CD4-positive, alpha-beta memory T cell (primary cell): ENCODE measurements around the gene TMPRSS3. TPM values are rescaled to one million over a fixed set of nuclear protein-coding genes. Genes with fewer than 3 reads are reported as not detected.

Experiments
- CTCF ChIA-PET: fragments of 350-600 bp; sonication (Branson Sonifier 250); formaldehyde crosslinking; loops from one replicate; lab custom pipeline; 2021; ENCODE audit warnings: inconsistent platforms; ENCODE audit not compliant: partially characterized antibody; lab: Charles Lee
- POLR2A ChIA-PET: fragments of 350-600 bp; sonication (Branson Sonifier 250); formaldehyde crosslinking; loops from one replicate; lab custom pipeline; 2021; ENCODE audit not compliant: partially characterized antibody; lab: Charles Lee
- DNase-seq, 5 donors: peaks; one replicate each; pipeline versions ENCODE4 v3.0.0 to v3.0.0-alpha.2; 2020 to 2022; ENCODE audit warnings: mixed read lengths in 1 of 5
- H3K27ac ChIP-seq: one replicate; pipeline ENCODE4 v1.7.0; 2013; ENCODE audit warnings: low read depth, low read length
- H3K27me3 ChIP-seq: 2 replicates; pipeline ENCODE4 v1.7.0; 2013; ENCODE audit warnings: mild to moderate bottlenecking, low read length, moderate library complexity; ENCODE audit not compliant: insufficient read depth
- H3K36me3 ChIP-seq: 2 replicates; pipeline ENCODE4 v1.7.0; 2013; ENCODE audit warnings: mild to moderate bottlenecking, low read length, moderate library complexity; ENCODE audit not compliant: insufficient read depth
- H3K4me1 ChIP-seq: 2 replicates; pipeline ENCODE4 v1.7.0; 2013; ENCODE audit warnings: mild to moderate bottlenecking, low read length, moderate library complexity; ENCODE audit not compliant: insufficient read depth
- H3K4me3 ChIP-seq, 2 donors: one replicate each; pipeline ENCODE4 v1.7.0; 2013; ENCODE audit warnings: low read length in 2 of 2, mild to moderate bottlenecking in 1 of 2
- H3K9me3 ChIP-seq, 2 donors: one replicate each; pipeline ENCODE4 v1.7.0; 2013; ENCODE audit warnings: low read length in 2 of 2, control low read depth in 1 of 2; ENCODE audit not compliant: control insufficient read depth in 1 of 2
- H3K27ac Mint-ChIP-seq, 7 donors: one replicate each; pipeline ENCODE4 v1.8.0; 2020 to 2021; ENCODE audit warnings: mixed read lengths in 7 of 7, mild to moderate bottlenecking in 6 of 7, inconsistent platforms in 3 of 7, moderate library complexity in 3 of 7
- H3K27me3 Mint-ChIP-seq, 2 donors: one replicate each; pipeline ENCODE4 v1.8.0; 2020 to 2021; ENCODE audit warnings: mixed read lengths in 2 of 2
- H3K36me3 Mint-ChIP-seq, 2 donors: one replicate each; pipeline ENCODE4 v1.8.0; 2020 to 2021; ENCODE audit warnings: mixed read lengths in 2 of 2, inconsistent platforms in 1 of 2, mild to moderate bottlenecking in 1 of 2
- H3K4me1 Mint-ChIP-seq, 4 donors: one replicate each; pipeline ENCODE4 v1.8.0; 2020 to 2021; ENCODE audit warnings: mixed read lengths in 4 of 4, mild to moderate bottlenecking in 1 of 4
- H3K4me3 Mint-ChIP-seq, 8 donors: one replicate each; pipeline ENCODE4 v1.8.0; 2020 to 2021; ENCODE audit warnings: mixed read lengths in 8 of 8, mild to moderate bottlenecking in 7 of 8, moderate library complexity in 6 of 8, inconsistent platforms in 3 of 8
- H3K9me3 Mint-ChIP-seq, 8 donors: one replicate each; pipeline ENCODE4 v1.8.0; 2020 to 2021; ENCODE audit warnings: mixed read lengths in 8 of 8, mild to moderate bottlenecking in 5 of 8, inconsistent platforms in 3 of 8, moderate library complexity in 1 of 8
- intact Hi-C: fragments of 100-400 bp; cut with micrococcal nuclease; formaldehyde crosslinking; loops from one replicate; pipeline ENCODE4 v1.15.1; 2023
- polyA plus RNA-seq, 2 donors: library from polyadenylated mRNA; unstranded; fragments of 300-500 nt; fragmentation: Illumina TruSeq; gene quantifications; one replicate each; pipeline ENCODE4 v1.2.3, GENCODE V29; 2021
- total RNA-seq, 2 experiments: library from RNA; stranded (reverse); gene quantifications; one replicate each; pipeline ENCODE4 v1.2.3, GENCODE V29; 2021

Gene TMPRSS3
- total and polyA plus RNA-seq, 4 experiments from 2014 or later, result 1.8 to 4.5 (median 3.7) TPM

- H3K36me3 Mint-ChIP-seq, result peaks cover 3 to 8% of the 10 kb centered on the region in 2 donors
- Histone ChIP-seq H3K4me3 (no peak overlapping the region), H3K27me3 (no peaks in the 10 kb centered on the region), H3K27ac (no peak overlapping the region), H3K9me3 (no peaks in the 10 kb centered on the region), H3K4me1 (no peaks in the 10 kb centered on the region), H3K36me3 (no peaks in the 10 kb centered on the region)
- H3K4me3 Mint-ChIP-seq, result no peak overlapping the region
- peak overlapping the region in 1 of 7 donors; percentile 41 for H3K27ac Mint-ChIP-seq
- no peak for DNase-seq
- CTCF ChIA-PET, result interaction anchor here (0.7 kb wide), 1 partner anchor 9 kb away, joined by 3 read pairs; no protein-coding TSS in a partner anchor
- no peaks in the 10 kb centered on the region for H3K4me1 Mint-ChIP-seq
- POLR2A ChIA-PET, result no interaction called here
- peaks cover 2 to 29% (median 18%) of the 10 kb centered on the region in 8 donors for H3K9me3 Mint-ChIP-seq
- peaks cover 0 to 3% of the 10 kb centered on the region in 2 donors for H3K27me3 Mint-ChIP-seq
- intact Hi-C loops, result no loop called here
Measured at GRCh38 chr21:42358937-42359336, 36.9 kb downstream of the TMPRSS3 start.

GRCh38 chr21:42358261-42358660, 37.6 kb downstream of the TMPRSS3 start:
- ChIA-PET POLR2A (no interaction called here), CTCF (no interaction called here)
- peaks cover 2 to 33% (median 20%) of the 10 kb centered on the region in 8 donors for H3K9me3 Mint-ChIP-seq
- H3K36me3 Mint-ChIP-seq, result peaks cover 3 to 8% of the 10 kb centered on the region in 2 donors
- Histone ChIP-seq H3K27ac (no peak overlapping the region), H3K36me3 (no peaks in the 10 kb centered on the region), H3K27me3 (no peaks in the 10 kb centered on the region), H3K4me3 (no peak overlapping the region), H3K9me3 (no peaks in the 10 kb centered on the region), H3K4me1 (no peaks in the 10 kb centered on the region)
- no peak overlapping the region for H3K27ac Mint-ChIP-seq
- no peak overlapping the region for H3K4me3 Mint-ChIP-seq
- H3K27me3 Mint-ChIP-seq, result peaks cover 0 to 7% of the 10 kb centered on the region in 2 donors
- intact Hi-C loops, result no loop called here
- no peak for DNase-seq
- H3K4me1 Mint-ChIP-seq, result no peaks in the 10 kb centered on the region

DNA sequence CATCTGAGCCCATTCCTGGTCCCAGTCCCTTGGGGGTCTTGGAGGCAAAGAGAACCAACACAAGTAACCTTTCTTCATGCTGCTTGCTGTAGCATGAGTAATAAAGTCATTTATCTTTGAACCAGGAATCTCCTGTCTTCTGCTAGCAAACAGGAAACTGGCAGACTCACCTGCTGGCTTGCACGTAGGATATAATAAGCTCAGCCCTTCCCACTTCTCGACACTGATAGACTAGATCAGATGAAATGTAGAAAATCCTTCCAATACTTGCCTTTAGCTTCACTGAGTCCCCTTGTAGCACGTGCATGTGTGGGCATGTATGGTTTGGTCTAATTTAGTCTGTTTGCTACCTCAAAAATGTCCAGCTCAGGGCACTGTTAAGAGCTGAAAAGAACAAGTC, 38.5 kb downstream of the TMPRSS3 start:
- H3K9me3 ChIP-seq, result no peaks in the 10 kb centered on the region
- H3K4me3 ChIP-seq, result no peak overlapping the region
- peaks cover 2 to 7% of the 10 kb centered on the region in 2 donors for H3K27me3 Mint-ChIP-seq
- no peaks in the 10 kb centered on the region for H3K4me1 Mint-ChIP-seq
- no peak for DNase-seq
- no peaks in the 10 kb centered on the region for H3K36me3 ChIP-seq
- no peak overlapping the region for H3K27ac ChIP-seq
- CTCF ChIA-PET, result interaction anchor here (1.1 kb wide), 1 partner anchor 47 kb away, joined by 3 read pairs; the partner anchor contains the start of gene UBASH3A
- no peak overlapping the region for H3K27ac Mint-ChIP-seq
- no peak overlapping the region for H3K4me3 Mint-ChIP-seq
- intact Hi-C loops, result no loop called here
- H3K4me1 ChIP-seq, result no peaks in the 10 kb centered on the region
- POLR2A ChIA-PET, result no interaction called here
- peaks cover 3 to 8% of the 10 kb centered on the region in 2 donors for H3K36me3 Mint-ChIP-seq
- H3K27me3 ChIP-seq, result no peaks in the 10 kb centered on the region
- peaks cover 2 to 33% (median 20%) of the 10 kb centered on the region in 8 donors for H3K9me3 Mint-ChIP-seq

GRCh38 chr21:42356650-42357049, 39.2 kb downstream of the TMPRSS3 start:
- no peaks in the 10 kb centered on the region for H3K9me3 ChIP-seq
- H3K27me3 ChIP-seq, result no peaks in the 10 kb centered on the region
- ChIA-PET POLR2A (no interaction called here), CTCF (interaction anchor here (1.1 kb wide), 1 partner anchor 47 kb away, joined by 3 read pairs; the partner anchor contains the start of gene UBASH3A)
- Mint-ChIP-seq H3K9me3 (peaks cover 2 to 33% (median 20%) of the 10 kb centered on the region in 8 donors), H3K4me3 (no peak overlapping the region), H3K27me3 (peaks cover 2 to 7% of the 10 kb centered on the region in 2 donors), H3K27ac (no peak overlapping the region), H3K4me1 (no peaks in the 10 kb centered on the region), H3K36me3 (peaks cover 3 to 8% of the 10 kb centered on the region in 2 donors)
- H3K36me3 ChIP-seq, result no peaks in the 10 kb centered on the region
- no peak overlapping the region for H3K27ac ChIP-seq
- no peak for DNase-seq
- intact Hi-C loops, result no loop called here
- no peaks in the 10 kb centered on the region for H3K4me1 ChIP-seq
- H3K4me3 ChIP-seq, result no peak overlapping the region

DNA sequence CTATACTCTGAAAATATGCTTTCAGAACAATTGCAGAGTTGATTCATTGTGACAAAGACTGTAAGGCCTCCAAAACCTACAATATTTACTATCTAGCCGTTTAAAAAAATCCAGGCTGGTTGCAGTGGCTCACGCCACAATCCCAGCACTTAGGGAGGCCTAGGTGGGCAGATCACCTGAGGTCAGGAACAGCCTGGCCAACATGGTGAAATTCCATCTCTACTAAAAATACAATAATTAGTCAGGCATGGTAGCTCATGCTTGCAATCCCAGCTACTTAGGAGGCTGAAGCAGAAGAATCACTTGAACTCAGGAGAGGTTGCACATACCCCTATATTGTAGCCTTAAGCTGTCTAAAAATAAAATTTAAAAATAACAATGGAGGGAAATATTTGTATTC, 39.8 kb downstream of the TMPRSS3 start:
- Mint-ChIP-seq H3K27ac (no peak overlapping the region), H3K4me3 (no peak overlapping the region), H3K4me1 (no peaks in the 10 kb centered on the region), H3K9me3 (peaks cover 2 to 33% (median 20%) of the 10 kb centered on the region in 8 donors), H3K27me3 (peaks cover 3 to 7% of the 10 kb centered on the region in 2 donors), H3K36me3 (peaks cover 3 to 8% of the 10 kb centered on the region in 2 donors)
- H3K27me3 ChIP-seq, result no peaks in the 10 kb centered on the region
- no peaks in the 10 kb centered on the region for H3K4me1 ChIP-seq
- DNase-seq, result no peak
- no peak overlapping the region for H3K27ac ChIP-seq
- CTCF ChIA-PET, result no interaction called here
- no peaks in the 10 kb centered on the region for H3K36me3 ChIP-seq
- H3K4me3 ChIP-seq, result no peak overlapping the region
- POLR2A ChIA-PET, result no interaction called here
- intact Hi-C loops, result no loop called here
- no peaks in the 10 kb centered on the region for H3K9me3 ChIP-seq

DNA sequence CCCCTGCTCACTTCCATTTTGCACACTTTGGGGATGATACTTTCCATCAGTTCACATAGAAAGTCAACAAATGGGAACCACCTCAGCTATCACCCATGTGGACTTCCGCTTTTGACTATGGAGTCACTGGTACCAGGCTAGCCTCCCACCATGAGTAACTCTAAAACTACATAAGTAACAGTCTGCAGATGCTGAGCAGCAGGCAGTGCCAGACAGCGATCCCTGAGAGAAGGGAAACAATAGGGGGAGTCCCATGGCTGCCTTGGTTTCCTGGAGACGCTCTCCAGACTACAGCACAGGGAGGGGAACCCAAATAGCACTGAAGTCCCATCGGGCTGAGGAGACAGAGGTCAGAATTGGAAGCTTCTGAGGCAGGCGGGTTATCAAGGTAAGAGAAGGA, 42.2 kb downstream of the TMPRSS3 start:
- peaks cover 3 to 7% of the 10 kb centered on the region in 2 donors for H3K27me3 Mint-ChIP-seq
- Histone ChIP-seq H3K4me1 (no peaks in the 10 kb centered on the region), H3K9me3 (no peaks in the 10 kb centered on the region), H3K36me3 (no peaks in the 10 kb centered on the region), H3K4me3 (no peak overlapping the region), H3K27me3 (no peaks in the 10 kb centered on the region), H3K27ac (no peak overlapping the region)
- POLR2A ChIA-PET, result no interaction called here
- no peaks in the 10 kb centered on the region for H3K4me1 Mint-ChIP-seq
- intact Hi-C loops, result no loop called here
- H3K9me3 Mint-ChIP-seq, result peaks cover 2 to 31% (median 20%) of the 10 kb centered on the region in 8 donors
- no peak overlapping the region for H3K27ac Mint-ChIP-seq
- peaks cover 3 to 8% of the 10 kb centered on the region in 2 donors for H3K36me3 Mint-ChIP-seq
- DNase-seq, result no peak
- CTCF ChIA-PET, result no interaction called here
- no peak overlapping the region for H3K4me3 Mint-ChIP-seq

DNA sequence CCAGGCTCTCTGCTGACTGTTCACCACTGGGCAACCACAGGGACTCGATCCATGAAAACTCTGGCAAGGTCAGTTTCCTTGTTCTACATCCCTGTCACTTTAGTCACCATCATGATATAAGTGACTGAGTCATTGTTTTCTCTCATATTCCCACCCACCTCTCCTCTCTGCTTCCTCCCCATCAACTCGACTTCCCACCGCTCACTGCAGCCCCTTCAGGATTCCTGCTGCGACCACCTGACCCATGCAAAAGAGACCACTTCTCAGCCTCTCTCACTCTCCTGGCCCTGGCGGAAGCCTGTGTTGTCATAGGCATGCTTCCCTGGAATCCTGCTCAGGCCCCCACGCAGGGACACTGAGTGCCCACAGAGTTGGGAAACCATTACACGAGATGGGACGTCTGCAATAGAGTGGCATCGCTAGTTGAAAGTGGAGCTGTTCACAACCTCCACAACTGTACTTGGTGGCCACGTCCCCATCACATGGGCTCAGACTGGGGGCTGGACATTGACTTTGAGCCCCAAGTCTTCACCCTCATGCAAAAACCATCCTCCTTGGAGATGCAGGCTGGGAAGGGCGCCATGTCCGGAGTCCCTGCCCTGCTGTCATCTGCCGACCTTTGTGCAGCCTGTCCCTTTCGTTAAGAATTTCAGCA, 43.3 kb downstream of the TMPRSS3 start:
- Histone ChIP-seq H3K36me3 (no peaks in the 10 kb centered on the region), H3K4me3 (no peak overlapping the region), H3K27ac (no peak overlapping the region), H3K9me3 (no peaks in the 10 kb centered on the region), H3K27me3 (no peaks in the 10 kb centered on the region), H3K4me1 (no peaks in the 10 kb centered on the region)
- Mint-ChIP-seq H3K4me3 (no peak overlapping the region), H3K4me1 (no peaks in the 10 kb centered on the region), H3K36me3 (peaks cover 3 to 8% of the 10 kb centered on the region in 2 donors), H3K27me3 (peaks cover 3 to 5% of the 10 kb centered on the region in 2 donors), H3K27ac (no peak overlapping the region), H3K9me3 (peaks cover 2 to 31% (median 20%) of the 10 kb centered on the region in 8 donors)
- POLR2A ChIA-PET, result no interaction called here
- CTCF ChIA-PET, result no interaction called here
- intact Hi-C loops, result no loop called here
- no peak for DNase-seq
